Body of pancreas (tissue), 4 donors: Measurements from ENCODE around the gene MTR. TPM values are rescaled to one million over a fixed set of nuclear protein-coding genes. Genes with fewer than 3 reads are reported as not detected.

ENCODE experiments used
- ATAC-seq: fragments of 150-250 bp; one replicate; pipeline ENCODE4 v1.9.1; 2016
- DNase-seq, 4 donors: peaks; one replicate each; pipeline ENCODE4 v3.0.0-alpha.2; 2019
- H3K27ac ChIP-seq, 4 donors: fragments of 200-600 bp; sonication (generic); 1 replicate in 3 of 4; 2 replicates in 1 of 4; pipeline versions ENCODE4 v1.5.1 to v1.6.1; 2016 to 2019; ENCODE audit warnings: mild to moderate bottlenecking in 1 of 4, mixed read lengths in 1 of 4, moderate library complexity in 1 of 4
- H3K27me3 ChIP-seq, 2 donors: fragments of 200-600 bp; sonication (generic); one replicate each; pipeline ENCODE4 v1.6.0; 2016; ENCODE audit warnings: mild to moderate bottlenecking in 1 of 2
- H3K36me3 ChIP-seq, 2 donors: fragments of 200-600 bp; sonication (generic); replicated peaks in 1 of 2; 2 replicates each; pipeline ENCODE4 v1.5.1; 2016; ENCODE audit warnings: low read depth in 2 of 2; ENCODE audit not compliant: insufficient read depth in 1 of 2
- H3K4me1 ChIP-seq: fragments of 200-600 bp; sonication (generic); one replicate; pipeline ENCODE4 v1.6.0; 2016
- H3K4me3 ChIP-seq, 2 donors: fragments of 200-600 bp; sonication (generic); 1 replicate in 1 of 2; 2 replicates in 1 of 2; pipeline ENCODE4 v1.5.1; 2016 to 2019
- H3K9me3 ChIP-seq, 3 donors: fragments of 200-600 bp; sonication (generic); 1 replicate in 2 of 3; 2 replicates in 1 of 3; pipeline ENCODE4 v1.5.1; 2016
- POLR2A ChIP-seq, 3 donors: fragments of 450-650 bp; IDR thresholded peaks; one replicate each; pipeline ENCODE4 v1.6.1; 2016; ENCODE audit warnings: antibody characterized with exemption in 3 of 3, mild to moderate bottlenecking in 2 of 3
- WGBS, 2 donors: methylation state at CpG; one replicate each; pipeline ENCODE4 v1.1.5; 2017; 5-methylcytosine and 5-hydroxymethylcytosine counted together
- intact Hi-C: fragments of 100-400 bp; cut with DNase I; formaldehyde crosslinking; loops from one replicate; pipeline ENCODE4 v1.15.1; 2023
- total RNA-seq, 2 donors: library from RNA; depleted of rRNA; stranded (reverse); fragments of >200 nt; gene quantifications; one replicate each; pipeline ENCODE4 v1.1.0, GENCODE V29; 2016
- TF ChIP-seq, protein P1 (sequence below), 7 experiments: fragments of 450-650 bp in 4 of 7; fragments of 200-600 bp in 3 of 7; sonication (generic) in 3 of 7; IDR thresholded peaks; one replicate each; pipeline ENCODE4 v1.5.1; 2016 to 2019; ENCODE audit warnings: antibody characterized with exemption in 7 of 7

The MTR gene
- total RNA-seq, 2 donors from 2014 or later = 26.7 to 29.8 TPM

DNA sequence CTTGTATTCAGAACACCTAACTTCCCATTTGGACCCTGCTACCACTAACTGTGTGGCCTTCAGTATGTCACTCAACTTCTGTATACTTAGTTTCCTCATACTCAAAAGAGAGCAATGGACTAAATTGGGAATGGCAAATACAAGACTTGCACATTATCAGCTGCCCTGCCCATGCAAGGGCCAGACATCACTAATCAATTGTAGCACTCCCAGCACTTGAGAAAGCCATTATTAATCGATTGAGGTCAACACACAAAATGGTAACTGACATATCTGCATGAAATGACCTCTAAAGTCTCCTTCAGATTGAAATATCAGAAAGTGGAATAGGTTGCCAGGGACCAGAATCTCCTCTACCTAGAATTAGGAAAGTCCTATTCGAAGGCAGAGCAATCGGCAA, 149.9 kb downstream of the MTR start:
- Histone ChIP-seq H3K9me3 (no peaks in the 10 kb centered on the region), H3K4me1 (no peaks in the 10 kb centered on the region), H3K36me3 (no peaks in the 10 kb centered on the region), H3K27ac (no peak overlapping the region), H3K27me3 (no peaks in the 10 kb centered on the region), H3K4me3 (no peak overlapping the region)
- 88 to 94% methylated on average over 3 of the region's 3 CpGs for WGBS, 2 donors
- ATAC-seq (no peak), DNase-seq (no peak)
- TF ChIP-seq, protein P1, sequence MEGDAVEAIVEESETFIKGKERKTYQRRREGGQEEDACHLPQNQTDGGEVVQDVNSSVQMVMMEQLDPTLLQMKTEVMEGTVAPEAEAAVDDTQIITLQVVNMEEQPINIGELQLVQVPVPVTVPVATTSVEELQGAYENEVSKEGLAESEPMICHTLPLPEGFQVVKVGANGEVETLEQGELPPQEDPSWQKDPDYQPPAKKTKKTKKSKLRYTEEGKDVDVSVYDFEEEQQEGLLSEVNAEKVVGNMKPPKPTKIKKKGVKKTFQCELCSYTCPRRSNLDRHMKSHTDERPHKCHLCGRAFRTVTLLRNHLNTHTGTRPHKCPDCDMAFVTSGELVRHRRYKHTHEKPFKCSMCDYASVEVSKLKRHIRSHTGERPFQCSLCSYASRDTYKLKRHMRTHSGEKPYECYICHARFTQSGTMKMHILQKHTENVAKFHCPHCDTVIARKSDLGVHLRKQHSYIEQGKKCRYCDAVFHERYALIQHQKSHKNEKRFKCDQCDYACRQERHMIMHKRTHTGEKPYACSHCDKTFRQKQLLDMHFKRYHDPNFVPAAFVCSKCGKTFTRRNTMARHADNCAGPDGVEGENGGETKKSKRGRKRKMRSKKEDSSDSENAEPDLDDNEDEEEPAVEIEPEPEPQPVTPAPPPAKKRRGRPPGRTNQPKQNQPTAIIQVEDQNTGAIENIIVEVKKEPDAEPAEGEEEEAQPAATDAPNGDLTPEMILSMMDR (IDR thresholded peaks at IDR 0.05) = no peak
- TF ChIP-seq POLR2A (IDR thresholded peaks at IDR 0.05) = no peak
- intact Hi-C loops = no loop called here

DNA sequence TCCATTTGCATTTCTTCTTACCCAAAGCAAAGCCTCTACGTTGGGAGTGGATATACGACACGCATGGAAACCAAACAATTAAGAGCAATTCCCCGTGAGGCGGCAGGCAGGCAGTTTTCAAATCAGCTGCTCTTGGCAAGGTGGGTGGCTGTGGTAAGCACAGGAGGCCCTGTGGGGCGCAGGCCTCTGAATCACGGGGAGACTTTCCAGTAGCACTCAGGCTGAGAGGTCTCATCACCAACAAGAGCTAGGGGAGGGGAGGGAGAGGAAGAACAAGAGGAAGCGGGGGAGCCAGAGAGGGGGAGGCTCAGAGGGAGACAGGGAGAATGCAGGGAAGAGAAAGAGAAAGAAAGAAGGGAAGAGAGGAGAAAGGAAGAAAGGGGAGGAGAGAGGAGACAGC, 152.7 kb downstream of the MTR start:
- Histone ChIP-seq H3K27me3 (no peaks in the 10 kb centered on the region), H3K4me1 (no peaks in the 10 kb centered on the region), H3K36me3 (no peaks in the 10 kb centered on the region), H3K27ac (no peak overlapping the region), H3K9me3 (no peaks in the 10 kb centered on the region), H3K4me3 (no peak overlapping the region)
- WGBS, 2 donors = 50 to 68% methylated on average over 8 of the region's 8 CpGs
- intact Hi-C loops = no loop called here
- ATAC-seq (no peak), DNase-seq (no peak)
- no peak for TF ChIP-seq POLR2A (IDR thresholded peaks at IDR 0.05)
- TF ChIP-seq, protein P1 (IDR thresholded peaks at IDR 0.05) = no peak

DNA sequence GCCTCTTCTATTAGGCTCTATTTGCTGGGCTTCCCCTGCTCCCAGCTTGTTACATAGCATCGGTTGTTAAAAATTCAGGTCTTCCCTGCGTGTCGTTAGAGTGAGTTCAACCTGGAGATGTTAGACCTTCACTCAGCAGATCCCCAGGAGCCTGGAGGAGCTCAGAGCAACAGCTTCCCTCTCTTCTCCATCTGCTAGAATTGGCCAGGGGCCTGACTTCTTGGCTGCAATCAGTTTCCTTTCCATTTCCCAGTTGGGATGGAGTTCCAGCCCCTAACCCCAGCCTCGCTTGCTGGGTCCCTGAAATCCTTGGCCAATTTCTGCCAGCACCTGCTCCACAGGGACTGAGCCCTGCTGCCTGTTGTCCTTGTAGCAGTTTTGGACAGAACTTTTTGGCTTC, 153.3 kb downstream of the MTR start:
- Histone ChIP-seq H3K27me3 (no peaks in the 10 kb centered on the region), H3K27ac (no peak overlapping the region), H3K4me3 (no peak overlapping the region), H3K9me3 (no peaks in the 10 kb centered on the region), H3K4me1 (no peaks in the 10 kb centered on the region), H3K36me3 (no peaks in the 10 kb centered on the region)
- DNase-seq = no peak
- intact Hi-C loops = no loop called here
- 88 to 90% methylated on average over 4 of the region's 4 CpGs for WGBS, 2 donors
- TF ChIP-seq, protein P1 (IDR thresholded peaks at IDR 0.05) = no peak
- TF ChIP-seq POLR2A (IDR thresholded peaks at IDR 0.05) = no peak
- no peak for ATAC-seq

DNA sequence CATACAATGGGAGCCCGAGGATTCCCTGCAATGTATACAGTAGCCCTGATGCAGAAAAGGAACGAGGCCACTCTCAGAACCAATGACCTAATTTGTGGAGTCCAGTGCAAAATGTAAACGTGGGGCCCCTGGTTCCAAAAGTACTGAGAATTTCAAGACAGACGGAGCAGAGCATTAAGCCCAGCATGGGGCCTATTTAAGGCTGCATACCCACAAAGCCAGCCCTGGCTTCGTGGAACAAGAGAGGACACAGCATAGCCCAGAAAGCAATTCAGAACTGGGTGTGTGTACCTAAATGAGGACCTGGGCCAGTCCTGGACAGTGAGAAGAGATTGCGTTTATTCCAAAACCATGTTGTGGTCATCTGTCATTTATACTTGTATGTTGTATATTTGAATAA, 153.9 kb downstream of the MTR start:
- intact Hi-C loops = no loop called here
- Histone ChIP-seq H3K4me1 (no peaks in the 10 kb centered on the region), H3K4me3 (no peak overlapping the region), H3K36me3 (no peaks in the 10 kb centered on the region), H3K27ac (no peak overlapping the region), H3K9me3 (no peaks in the 10 kb centered on the region), H3K27me3 (no peaks in the 10 kb centered on the region)
- no peak for DNase-seq
- 59 to 63% methylated on average over 6 of the region's 6 CpGs for WGBS, 2 donors
- ATAC-seq = no peak
- no peak for TF ChIP-seq POLR2A (IDR thresholded peaks at IDR 0.05)
- TF ChIP-seq, protein P1 (IDR thresholded peaks at IDR 0.05) = no peak

DNA sequence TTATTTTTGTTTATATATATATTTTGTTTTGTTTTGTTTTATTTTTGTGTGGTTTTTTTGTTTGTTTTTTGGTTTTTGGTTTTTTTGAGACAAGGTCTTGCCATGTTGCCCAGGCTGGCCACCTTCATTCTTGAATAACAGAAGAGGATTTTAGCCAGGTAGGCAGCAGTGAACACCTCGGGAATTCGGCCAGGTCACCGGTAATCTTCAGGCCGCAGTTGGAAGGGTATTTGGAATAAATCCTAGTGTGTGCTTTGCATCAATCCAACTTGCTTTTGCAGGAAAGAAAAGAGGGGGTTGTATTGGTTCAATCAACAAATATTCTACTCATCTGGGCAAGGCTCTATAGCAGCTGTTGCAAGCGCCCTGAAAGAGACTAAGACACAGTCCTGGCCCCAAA, 155.3 kb downstream of the MTR start:
- H3K9me3 ChIP-seq = no peaks in the 10 kb centered on the region
- 76 to 83% methylated on average over 5 of the region's 5 CpGs for WGBS, 2 donors

More for the DNA sequence above, 155.3 kb downstream of the MTR start:
- DNase-seq = no peak
- Histone ChIP-seq H3K27ac (no peak overlapping the region), H3K36me3 (no peaks in the 10 kb centered on the region), H3K27me3 (no peaks in the 10 kb centered on the region), H3K4me3 (no peak overlapping the region), H3K4me1 (no peaks in the 10 kb centered on the region)
- no peak for ATAC-seq
- TF ChIP-seq, protein P1 (IDR thresholded peaks at IDR 0.05) = no peak
- no peak for TF ChIP-seq POLR2A (IDR thresholded peaks at IDR 0.05)
- intact Hi-C loops = no loop called here
